GM12873 (cell line): ENCODE measurements around the gene KLF2.

Experiments used
- TF ChIP-seq, protein P1 (sequence below): IDR thresholded peaks from 2 replicates; pipeline ENCODE4 v1.5.1; 2012; ENCODE audit warnings: low read depth, mild to moderate bottlenecking, moderate library complexity, low read length, control low read depth; ENCODE audit not compliant: insufficient read depth; ENCODE audit errors: missing control alignments

The KLF2 gene

DNA sequence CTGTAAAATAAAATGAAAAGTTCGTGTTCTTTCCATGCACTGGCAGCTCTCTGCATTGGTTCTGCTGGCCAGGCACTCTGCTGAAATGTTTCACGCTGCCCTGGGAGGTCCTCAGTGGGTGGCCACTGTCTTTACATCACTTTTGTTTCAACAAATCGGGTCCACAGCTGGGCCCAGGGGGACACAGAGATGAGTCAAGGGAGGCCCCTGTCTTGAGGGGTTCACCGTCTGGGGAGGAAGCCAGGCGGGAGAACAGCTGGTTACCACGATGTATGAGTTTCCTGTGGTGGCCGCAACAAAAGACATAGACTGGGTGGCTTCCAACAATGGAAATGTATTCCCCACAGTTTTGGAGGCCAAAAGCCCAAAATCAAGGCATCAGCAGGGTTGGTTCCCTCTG, 5.1 kb upstream of the KLF2 start:
- TF ChIP-seq, protein P1, sequence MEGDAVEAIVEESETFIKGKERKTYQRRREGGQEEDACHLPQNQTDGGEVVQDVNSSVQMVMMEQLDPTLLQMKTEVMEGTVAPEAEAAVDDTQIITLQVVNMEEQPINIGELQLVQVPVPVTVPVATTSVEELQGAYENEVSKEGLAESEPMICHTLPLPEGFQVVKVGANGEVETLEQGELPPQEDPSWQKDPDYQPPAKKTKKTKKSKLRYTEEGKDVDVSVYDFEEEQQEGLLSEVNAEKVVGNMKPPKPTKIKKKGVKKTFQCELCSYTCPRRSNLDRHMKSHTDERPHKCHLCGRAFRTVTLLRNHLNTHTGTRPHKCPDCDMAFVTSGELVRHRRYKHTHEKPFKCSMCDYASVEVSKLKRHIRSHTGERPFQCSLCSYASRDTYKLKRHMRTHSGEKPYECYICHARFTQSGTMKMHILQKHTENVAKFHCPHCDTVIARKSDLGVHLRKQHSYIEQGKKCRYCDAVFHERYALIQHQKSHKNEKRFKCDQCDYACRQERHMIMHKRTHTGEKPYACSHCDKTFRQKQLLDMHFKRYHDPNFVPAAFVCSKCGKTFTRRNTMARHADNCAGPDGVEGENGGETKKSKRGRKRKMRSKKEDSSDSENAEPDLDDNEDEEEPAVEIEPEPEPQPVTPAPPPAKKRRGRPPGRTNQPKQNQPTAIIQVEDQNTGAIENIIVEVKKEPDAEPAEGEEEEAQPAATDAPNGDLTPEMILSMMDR, result no peak

DNA sequence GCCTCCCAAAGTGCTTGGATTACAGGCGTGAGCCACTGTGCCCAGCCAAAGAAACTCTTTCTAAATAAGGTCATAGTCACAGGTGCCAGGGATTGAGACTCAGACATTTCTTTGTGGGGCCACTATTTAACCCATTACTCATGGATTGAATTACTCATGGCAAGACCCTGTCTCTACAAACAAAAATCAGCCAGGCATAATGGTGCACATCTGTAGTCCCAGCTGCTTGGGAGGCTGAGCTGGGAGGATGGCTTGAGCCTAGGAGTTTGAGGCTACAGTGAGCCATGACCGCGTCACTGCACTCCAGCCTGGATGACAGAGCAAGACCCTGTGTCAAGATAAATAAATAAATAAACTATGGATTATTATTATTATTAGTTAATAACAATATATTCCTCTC, 3.6 kb upstream of the KLF2 start:
- TF ChIP-seq, protein P1, result no peak

DNA sequence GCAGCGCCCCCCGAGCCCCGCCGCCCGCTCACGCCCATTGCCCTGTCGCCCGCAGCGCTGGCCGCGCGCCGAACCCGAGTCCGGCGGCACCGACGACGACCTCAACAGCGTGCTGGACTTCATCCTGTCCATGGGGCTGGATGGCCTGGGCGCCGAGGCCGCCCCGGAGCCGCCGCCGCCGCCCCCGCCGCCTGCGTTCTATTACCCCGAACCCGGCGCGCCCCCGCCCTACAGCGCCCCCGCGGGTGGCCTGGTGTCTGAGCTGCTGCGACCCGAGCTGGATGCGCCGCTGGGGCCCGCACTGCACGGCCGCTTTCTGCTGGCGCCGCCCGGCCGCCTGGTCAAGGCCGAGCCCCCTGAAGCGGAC, 518 bp downstream of the KLF2 start:
- TF ChIP-seq, protein P1, result no peak

DNA sequence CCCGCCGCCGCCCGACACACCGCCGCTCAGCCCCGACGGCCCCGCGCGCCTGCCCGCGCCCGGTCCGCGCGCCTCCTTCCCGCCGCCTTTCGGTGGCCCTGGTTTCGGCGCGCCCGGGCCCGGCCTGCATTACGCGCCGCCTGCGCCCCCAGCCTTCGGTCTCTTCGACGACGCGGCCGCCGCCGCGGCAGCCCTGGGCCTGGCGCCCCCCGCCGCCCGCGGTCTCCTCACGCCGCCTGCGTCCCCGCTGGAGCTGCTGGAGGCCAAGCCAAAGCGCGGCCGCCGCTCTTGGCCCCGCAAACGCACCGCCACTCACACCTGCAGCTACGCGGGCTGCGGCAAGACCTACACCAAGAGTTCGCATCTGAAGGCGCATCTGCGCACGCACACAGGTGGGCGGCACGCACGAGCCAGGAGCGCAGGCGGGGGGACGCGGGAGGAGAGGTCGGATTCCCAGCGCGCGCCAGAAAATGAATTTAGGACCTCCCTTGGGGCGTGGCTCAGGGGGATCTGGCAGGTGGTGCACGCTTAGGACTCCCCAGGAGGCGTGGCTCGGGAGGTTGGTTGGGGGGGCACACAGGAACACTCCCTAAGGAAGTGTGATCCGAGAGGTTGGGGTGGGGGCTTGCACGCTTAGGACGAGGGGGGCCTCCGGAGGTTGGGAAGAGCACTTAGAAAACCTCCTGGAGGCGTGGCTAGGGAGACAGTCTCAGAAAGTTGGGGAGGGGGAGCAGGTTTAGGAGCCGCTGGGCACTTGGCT, 1.2 kb downstream of the KLF2 start:
- TF ChIP-seq, protein P1, result no peak

DNA sequence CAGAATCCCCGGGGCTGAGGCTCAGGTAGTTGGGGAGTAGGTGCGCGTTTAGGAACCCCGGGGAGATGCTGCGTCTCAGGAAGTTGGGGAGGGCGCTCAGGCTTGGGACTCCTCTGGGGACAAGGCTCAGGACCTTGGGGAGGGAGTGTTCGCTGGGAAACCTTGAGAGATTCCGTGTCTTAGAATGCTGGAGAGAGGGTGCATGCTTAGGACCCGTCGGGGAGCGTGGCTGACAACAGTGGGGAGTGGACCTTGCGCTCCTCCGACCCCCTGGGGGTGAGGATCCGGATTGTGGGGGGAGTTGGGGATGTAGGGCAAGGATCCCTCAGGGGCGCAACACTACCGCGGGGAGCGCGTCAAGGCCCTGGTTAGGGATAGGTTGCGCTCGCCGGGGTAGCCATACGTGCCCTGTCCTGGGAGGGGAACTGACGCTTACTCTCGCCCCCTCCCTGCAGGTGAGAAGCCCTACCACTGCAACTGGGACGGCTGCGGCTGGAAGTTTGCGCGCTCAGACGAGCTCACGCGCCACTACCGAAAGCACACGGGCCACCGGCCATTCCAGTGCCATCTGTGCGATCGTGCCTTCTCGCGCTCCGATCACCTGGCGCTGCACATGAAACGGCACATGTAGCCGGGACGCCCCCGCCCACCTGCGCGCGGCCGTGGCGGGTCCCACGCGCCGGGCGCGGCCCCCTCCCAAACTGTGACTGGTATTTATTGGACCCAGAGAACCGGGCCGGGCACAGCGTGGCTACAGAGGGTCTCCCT, 2.0 kb downstream of the KLF2 start:
- TF ChIP-seq, protein P1, result no peak

DNA sequence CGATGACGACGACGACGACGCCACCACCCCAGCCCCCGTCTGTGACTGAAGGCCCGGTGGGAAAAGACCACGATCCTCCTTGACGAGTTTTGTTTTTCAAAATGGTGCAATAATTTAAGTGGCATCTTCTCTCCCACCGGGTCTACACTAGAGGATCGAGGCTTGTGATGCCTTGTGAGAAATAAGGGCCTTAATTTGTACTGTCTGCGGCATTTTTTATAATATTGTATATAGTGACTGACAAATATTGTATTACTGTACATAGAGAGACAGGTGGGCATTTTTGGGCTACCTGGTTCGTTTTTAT, 2.5 kb downstream of the KLF2 start:
- TF ChIP-seq, protein P1, result no peak

DNA sequence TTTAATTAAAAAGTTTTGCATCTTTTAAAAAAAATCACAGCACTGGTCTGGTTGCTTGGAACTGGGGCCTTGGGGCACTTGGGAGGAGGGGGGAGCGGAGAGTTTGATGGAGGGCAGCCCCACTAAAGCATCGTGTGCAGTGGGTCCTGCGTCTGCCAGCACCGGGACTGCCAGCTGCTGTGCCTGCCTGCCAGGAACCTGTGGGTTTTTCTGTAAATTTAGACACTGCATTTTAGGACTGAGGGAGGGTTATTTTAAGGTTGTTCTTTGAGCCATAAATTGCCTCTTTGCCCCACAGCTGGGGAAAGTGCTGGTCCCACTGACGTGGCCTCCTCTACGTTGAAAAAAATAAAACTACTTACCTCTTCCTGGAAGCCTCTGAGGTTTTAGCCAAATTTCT, 2.9 kb downstream of the KLF2 start:
- TF ChIP-seq, protein P1, result no peak
